Caco-2 (cell line): ENCODE data around the gene CDK14. TPM values are rescaled to one million over a fixed set of nuclear protein-coding genes. Genes with fewer than 3 reads are reported as not detected.

Experiments used
- BruUV-seq: library from RNA; stranded (reverse); fragments of 400-500 nt; replicated peaks from 2 replicates; lab custom pipeline; 2021; lab: Mats Ljungman, UMichigan
- CTCF ChIA-PET: fragments of 300-600 bp; sonication (Branson Sonifier 250); formaldehyde crosslinking; loops from one replicate; lab custom pipeline; 2022; ENCODE audit warnings: antibody characterized with exemption; lab: Charles Lee
- POLR2A ChIA-PET: fragments of 300-600 bp; sonication (Branson Sonifier 250); formaldehyde crosslinking; loops from one replicate; lab custom pipeline; 2022; ENCODE audit warnings: antibody characterized with exemption; lab: Charles Lee
- DNase-seq, 2 experiments: peaks; one replicate each; pipeline versions ENCODE4 v3.0.0 to v3.0.0-alpha.2; 2020 to 2022
- H3K27me3 ChIP-seq: replicated peaks from 2 replicates; pipeline ENCODE4 v1.6.0; 2011; ENCODE audit warnings: low read length; ENCODE audit not compliant: control insufficient read depth, insufficient read depth
- H3K36me3 ChIP-seq: 2 replicates; pipeline ENCODE4 v1.5.1; 2011; ENCODE audit warnings: low read length; ENCODE audit not compliant: control insufficient read depth, insufficient read depth
- H3K4me1 ChIP-seq: fragments of 250-450 bp; sonication (Bioruptor Pico); 2 replicates; pipeline ENCODE4 v1.5.1; 2020; ENCODE audit warnings: mild to moderate bottlenecking
- H3K4me3 ChIP-seq: 2 replicates; pipeline ENCODE4 v1.5.1; 2011; ENCODE audit warnings: low read depth, mild to moderate bottlenecking, control low read depth, low read length
- H3K9me3 ChIP-seq: fragments of 250-450 bp; sonication (Bioruptor Pico); 2 replicates; pipeline ENCODE4 v1.5.1; 2020; ENCODE audit warnings: mild to moderate bottlenecking, moderate library complexity
- H3K27ac Mint-ChIP-seq: one replicate; pipeline ENCODE4 v1.8.0; 2022; ENCODE audit warnings: mixed read lengths; ENCODE audit not compliant: unreplicated experiment
- H3K27me3 Mint-ChIP-seq: one replicate; pipeline ENCODE4 v1.8.0; 2022; ENCODE audit warnings: mixed read lengths; ENCODE audit not compliant: insufficient read depth, unreplicated experiment
- H3K36me3 Mint-ChIP-seq: one replicate; pipeline ENCODE4 v1.8.0; 2022; ENCODE audit warnings: mild to moderate bottlenecking, mixed read lengths; ENCODE audit not compliant: insufficient read depth, unreplicated experiment
- H3K4me1 Mint-ChIP-seq: one replicate; pipeline ENCODE4 v1.8.0; 2022; ENCODE audit warnings: low read depth, mixed read lengths; ENCODE audit not compliant: unreplicated experiment
- H3K4me3 Mint-ChIP-seq: one replicate; pipeline ENCODE4 v1.8.0; 2022; ENCODE audit warnings: mild to moderate bottlenecking, moderate library complexity, mixed read lengths; ENCODE audit not compliant: unreplicated experiment
- H3K9me3 Mint-ChIP-seq: one replicate; pipeline ENCODE4 v1.8.0; 2022; ENCODE audit warnings: mixed read lengths; ENCODE audit not compliant: unreplicated experiment
- intact Hi-C: fragments of 100-400 bp; cut with micrococcal nuclease; formaldehyde crosslinking; loops from one replicate; pipeline ENCODE4 v1.10.0; 2022; ENCODE audit not compliant: unreplicated experiment
- total RNA-seq: library from RNA; stranded (reverse); gene quantifications from 2 replicates; pipeline ENCODE4 v1.2.3, GENCODE V29; 2022
- TF ChIP-seq, protein P1 (sequence below), 2 experiments: fragments of 200-600 bp in 1 of 2; IDR thresholded peaks; 1 replicate in 1 of 2; 2 replicates in 1 of 2; pipeline versions ENCODE4 v1.5.1 to v1.8.0; 2011 to 2022; ENCODE audit warnings: antibody characterized with exemption in 1 of 2, control low read depth in 1 of 2, inconsistent platforms in 1 of 2, low read depth in 1 of 2, low read length in 1 of 2, mild to moderate bottlenecking in 1 of 2, moderate library complexity in 1 of 2; ENCODE audit not compliant: insufficient read depth in 1 of 2, severe bottlenecking in 1 of 2, unreplicated experiment in 1 of 2

Gene CDK14
- total RNA-seq, 1 experiment from 2014 or later, result 18.2 TPM

DNA sequence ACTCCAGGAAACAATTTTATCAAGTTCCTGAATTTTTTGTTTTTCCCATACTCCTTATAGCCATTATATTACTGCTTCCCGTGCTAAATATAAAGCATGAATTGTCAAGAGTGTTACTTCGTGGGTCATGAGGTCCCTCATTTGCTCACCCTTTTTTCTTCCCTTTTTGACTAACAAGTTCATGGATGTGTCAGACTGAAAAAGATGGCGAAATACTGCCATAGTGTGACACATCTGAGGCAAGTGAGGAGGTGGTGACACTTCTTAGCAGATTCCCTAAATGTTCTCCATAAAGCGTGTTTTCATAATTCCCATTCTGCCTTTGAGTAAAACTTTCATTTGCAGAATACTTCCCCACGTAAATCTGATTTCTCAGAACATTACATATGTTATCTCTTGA, 398.5 kb downstream of the CDK14 start:
- no peaks in the 10 kb centered on the region; the same call in 1 of the 2 replicates for H3K4me1 ChIP-seq
- no peak overlapping the region for H3K27ac Mint-ChIP-seq
- no peak for DNase-seq
- ChIA-PET CTCF (no interaction called here), POLR2A (no interaction called here)
- H3K9me3 Mint-ChIP-seq, result no peaks in the 10 kb centered on the region
- no peak overlapping the region for H3K4me3 ChIP-seq
- TF ChIP-seq, protein P1, sequence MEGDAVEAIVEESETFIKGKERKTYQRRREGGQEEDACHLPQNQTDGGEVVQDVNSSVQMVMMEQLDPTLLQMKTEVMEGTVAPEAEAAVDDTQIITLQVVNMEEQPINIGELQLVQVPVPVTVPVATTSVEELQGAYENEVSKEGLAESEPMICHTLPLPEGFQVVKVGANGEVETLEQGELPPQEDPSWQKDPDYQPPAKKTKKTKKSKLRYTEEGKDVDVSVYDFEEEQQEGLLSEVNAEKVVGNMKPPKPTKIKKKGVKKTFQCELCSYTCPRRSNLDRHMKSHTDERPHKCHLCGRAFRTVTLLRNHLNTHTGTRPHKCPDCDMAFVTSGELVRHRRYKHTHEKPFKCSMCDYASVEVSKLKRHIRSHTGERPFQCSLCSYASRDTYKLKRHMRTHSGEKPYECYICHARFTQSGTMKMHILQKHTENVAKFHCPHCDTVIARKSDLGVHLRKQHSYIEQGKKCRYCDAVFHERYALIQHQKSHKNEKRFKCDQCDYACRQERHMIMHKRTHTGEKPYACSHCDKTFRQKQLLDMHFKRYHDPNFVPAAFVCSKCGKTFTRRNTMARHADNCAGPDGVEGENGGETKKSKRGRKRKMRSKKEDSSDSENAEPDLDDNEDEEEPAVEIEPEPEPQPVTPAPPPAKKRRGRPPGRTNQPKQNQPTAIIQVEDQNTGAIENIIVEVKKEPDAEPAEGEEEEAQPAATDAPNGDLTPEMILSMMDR (IDR thresholded peaks at IDR 0.05; ENCODE audit: insufficient read depth in 1 of 2, low read depth in 1 of 2, low read length in 1 of 2, severe bottlenecking in 1 of 2, unreplicated experiment in 1 of 2), result no peak
- no TSS peak for BruUV-seq
- no peaks in the 10 kb centered on the region for H3K36me3 Mint-ChIP-seq
- H3K27me3 ChIP-seq, result no peaks in the 10 kb centered on the region
- no peak overlapping the region for H3K4me3 Mint-ChIP-seq
- H3K4me1 Mint-ChIP-seq, result no peaks in the 10 kb centered on the region
- H3K9me3 ChIP-seq, result peaks cover 3% of the 10 kb centered on the region; the same call in 1 of the 2 replicates
- no peaks in the 10 kb centered on the region for H3K27me3 Mint-ChIP-seq
- intact Hi-C loops, result no loop called here
- H3K36me3 ChIP-seq, result no peaks in the 10 kb centered on the region

GRCh38 chr7:90995996-90996395, 399.9 kb downstream of the CDK14 start:
- H3K27ac Mint-ChIP-seq, result no peak overlapping the region
- H3K9me3 Mint-ChIP-seq, result no peaks in the 10 kb centered on the region
- ChIA-PET CTCF (no interaction called here), POLR2A (no interaction called here)
- H3K4me3 ChIP-seq, result no peak overlapping the region
- no peak for DNase-seq
- H3K36me3 Mint-ChIP-seq, result no peaks in the 10 kb centered on the region
- intact Hi-C loops, result no loop called here
- H3K27me3 Mint-ChIP-seq, result no peaks in the 10 kb centered on the region
- no peaks in the 10 kb centered on the region for H3K4me1 Mint-ChIP-seq
- no peaks in the 10 kb centered on the region; the same call in 1 of the 2 replicates for H3K4me1 ChIP-seq
- H3K36me3 ChIP-seq, result no peaks in the 10 kb centered on the region
- no peaks in the 10 kb centered on the region for H3K27me3 ChIP-seq
- H3K4me3 Mint-ChIP-seq, result no peak overlapping the region
- BruUV-seq, result no TSS peak
- TF ChIP-seq, protein P1 (IDR thresholded peaks at IDR 0.05; ENCODE audit: insufficient read depth in 1 of 2, low read depth in 1 of 2, low read length in 1 of 2, severe bottlenecking in 1 of 2, unreplicated experiment in 1 of 2), result no peak
- H3K9me3 ChIP-seq, result peaks cover 3% of the 10 kb centered on the region; the same call in 1 of the 2 replicates

DNA sequence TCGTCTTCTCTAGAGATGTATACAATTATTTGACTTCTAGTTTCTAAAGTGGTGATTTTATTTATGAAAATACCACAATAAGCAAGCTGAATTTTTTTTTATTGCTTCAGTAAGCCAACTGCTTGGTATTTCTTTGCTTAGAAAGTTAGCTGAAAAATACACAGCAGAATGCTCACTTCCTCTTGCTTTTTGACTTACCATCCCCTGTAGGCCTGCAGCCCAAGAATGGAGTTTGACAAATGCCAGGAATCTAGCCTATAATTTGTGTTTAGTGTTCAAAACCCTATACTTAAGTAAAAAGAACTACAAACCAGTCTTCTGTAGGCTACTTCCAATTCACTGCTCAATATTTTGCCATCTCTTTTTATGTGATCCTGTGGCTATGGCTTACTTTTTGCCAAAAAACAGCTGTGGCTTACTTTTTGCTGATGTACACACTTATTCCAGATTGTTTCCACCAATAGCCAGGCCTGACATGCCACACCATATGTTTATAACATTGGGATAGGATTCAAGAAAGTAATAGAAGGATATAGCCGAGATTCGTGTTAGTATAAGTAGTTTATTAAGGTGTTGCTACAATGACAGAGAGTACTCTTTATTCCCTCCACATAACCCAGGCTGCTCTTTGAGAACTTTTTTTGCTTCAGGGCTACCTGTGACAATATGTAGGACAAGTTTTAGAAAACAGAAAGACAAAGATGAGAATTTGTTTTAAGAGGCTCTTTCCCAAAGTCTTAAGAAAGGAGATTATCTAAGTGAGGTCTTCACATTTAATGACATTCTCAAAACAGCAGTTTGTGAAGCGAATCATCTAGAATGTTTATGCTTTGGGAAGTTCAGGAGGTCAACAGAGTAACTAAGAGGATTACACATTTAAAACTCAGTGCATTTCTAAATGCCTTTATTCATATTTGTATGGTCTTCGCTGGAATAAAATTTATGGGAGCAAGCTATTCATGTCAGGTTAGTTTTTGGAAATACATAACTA, 404.2 kb downstream of the CDK14 start:
- intact Hi-C loops, result no loop called here
- no peak for DNase-seq
- Mint-ChIP-seq H3K27ac (no peak overlapping the region), H3K36me3 (no peaks in the 10 kb centered on the region), H3K9me3 (no peaks in the 10 kb centered on the region), H3K4me1 (no peaks in the 10 kb centered on the region), H3K27me3 (no peaks in the 10 kb centered on the region), H3K4me3 (no peak overlapping the region)
- Histone ChIP-seq H3K4me3 (no peak overlapping the region), H3K36me3 (no peaks in the 10 kb centered on the region), H3K9me3 (peaks cover 3% of the 10 kb centered on the region; the same call in 1 of the 2 replicates), H3K27me3 (no peaks in the 10 kb centered on the region), H3K4me1 (no peaks in the 10 kb centered on the region; the same call in 1 of the 2 replicates)
- TF ChIP-seq, protein P1 (IDR thresholded peaks at IDR 0.05; ENCODE audit: insufficient read depth in 1 of 2, low read depth in 1 of 2, low read length in 1 of 2, severe bottlenecking in 1 of 2, unreplicated experiment in 1 of 2), result no peak
- POLR2A ChIA-PET, result no interaction called here
- CTCF ChIA-PET, result no interaction called here
- BruUV-seq, result no TSS peak
